Neural progenitor cell (in vitro differentiated cells): ENCODE results near the gene ARHGAP31. TPM values are rescaled to one million over a fixed set of nuclear protein-coding genes. Genes with fewer than 3 reads are reported as not detected.

Source experiments
- DNase-seq: peaks from one replicate; pipeline ENCODE4 v3.0.0-alpha.2; 2016; ENCODE audit warnings: low spot score
- H2AFZ ChIP-seq: fragments of 200-600 bp; sonication (generic); replicated peaks from 2 replicates; pipeline ENCODE4 v1.6.1; 2016; ENCODE audit warnings: antibody characterized with exemption
- H3F3A ChIP-seq: fragments of 200-600 bp; sonication (generic); 2 replicates; pipeline ENCODE4 v1.6.1; 2016; ENCODE audit warnings: antibody characterized with exemption, low read depth
- H3K27ac ChIP-seq: fragments of 200-600 bp; sonication (generic); 2 replicates; pipeline ENCODE4 v1.5.1; 2016; ENCODE audit warnings: mild to moderate bottlenecking
- H3K27me3 ChIP-seq: fragments of 200-600 bp; sonication (generic); 2 replicates; pipeline ENCODE4 v1.6.1; 2016; ENCODE audit warnings: mild to moderate bottlenecking, moderate library complexity
- H3K36me3 ChIP-seq: fragments of 200-600 bp; sonication (generic); 2 replicates; pipeline ENCODE4 v1.5.1; 2016
- H3K4me1 ChIP-seq: fragments of 200-600 bp; sonication (generic); 2 replicates; pipeline ENCODE4 v1.6.1; 2016; ENCODE audit warnings: mixed run types
- H3K4me2 ChIP-seq: fragments of 200-600 bp; sonication (generic); 2 replicates; pipeline ENCODE4 v1.6.1; 2016
- H3K4me3 ChIP-seq: fragments of 200-600 bp; sonication (generic); 2 replicates; pipeline ENCODE4 v1.5.1; 2016
- H3K79me2 ChIP-seq: fragments of 200-600 bp; sonication (generic); 2 replicates; pipeline ENCODE4 v1.6.1; 2016; ENCODE audit warnings: low read depth
- H3K9ac ChIP-seq: fragments of 200-600 bp; sonication (generic); 2 replicates; pipeline ENCODE4 v1.6.1; 2016
- H3K9me3 ChIP-seq: fragments of 200-600 bp; sonication (generic); 2 replicates; pipeline ENCODE4 v1.5.1; 2016; ENCODE audit warnings: low read depth
- H4K20me1 ChIP-seq: fragments of 200-600 bp; sonication (generic); 2 replicates; pipeline ENCODE4 v1.6.1; 2016; ENCODE audit warnings: low read depth
- H3K27ac Mint-ChIP-seq: 3 replicates; pipeline ENCODE4 v1.8.0; 2021; ENCODE audit warnings: mixed read lengths
- H3K27me3 Mint-ChIP-seq: 2 replicates; pipeline ENCODE4 v1.8.0; 2022; ENCODE audit warnings: low read depth, mild to moderate bottlenecking, inconsistent platforms, moderate library complexity, mixed read lengths; ENCODE audit not compliant: insufficient read depth
- H3K36me3 Mint-ChIP-seq: 3 replicates; pipeline ENCODE4 v1.8.0; 2021; ENCODE audit warnings: mixed read lengths
- H3K4me1 Mint-ChIP-seq: 3 replicates; pipeline ENCODE4 v1.8.0; 2021; ENCODE audit warnings: mixed read lengths
- H3K4me3 Mint-ChIP-seq: 3 replicates; pipeline ENCODE4 v1.8.0; 2021; ENCODE audit warnings: mild to moderate bottlenecking, moderate library complexity, mixed read lengths
- H3K9me3 Mint-ChIP-seq: 3 replicates; pipeline ENCODE4 v1.8.0; 2020; ENCODE audit warnings: mixed read lengths
- CTCF ChIP-seq: fragments of 200-600 bp; sonication (generic); IDR thresholded peaks from 2 replicates; pipeline ENCODE4 v1.5.1; 2017; ENCODE audit warnings: antibody characterized with exemption, mild to moderate bottlenecking
- EZH2 ChIP-seq: fragments of 200-600 bp; sonication (generic); IDR thresholded peaks from 2 replicates; pipeline ENCODE4 v1.6.1; 2017; ENCODE audit warnings: antibody characterized with exemption, mild to moderate bottlenecking, moderate library complexity
- EZH2phosphoT487 ChIP-seq: fragments of 200-600 bp; sonication (generic); IDR thresholded peaks from 2 replicates; pipeline ENCODE4 v1.6.1; 2017; ENCODE audit warnings: antibody characterized with exemption
- total RNA-seq: library from RNA; depleted of rRNA; stranded (reverse); fragments of >200 nt; gene quantifications from 2 replicates; pipeline ENCODE4 v1.2.3, GENCODE V29; 2015; ENCODE audit warnings: low replicate concordance

ARHGAP31 gene
- total RNA-seq, 1 donor from 2014 or later: 0.13 TPM

GRCh38 chr3:119395923-119396358 is 101.8 kb downstream of the ARHGAP31 start:
- H3K4me1 ChIP-seq: no peaks in the 10 kb centered on the region
- no peaks in the 10 kb centered on the region for H3K9me3 Mint-ChIP-seq
- H3K79me2 ChIP-seq: no peaks in the 10 kb centered on the region
- H3K27me3 ChIP-seq: no peaks in the 10 kb centered on the region
- no peak for DNase-seq
- H4K20me1 ChIP-seq: no peaks in the 10 kb centered on the region
- no peak overlapping the region for H3K4me3 Mint-ChIP-seq
- H3K9ac ChIP-seq: no peak overlapping the region
- H3K36me3 Mint-ChIP-seq: no peaks in the 10 kb centered on the region
- H3K4me1 Mint-ChIP-seq: peaks cover 5% of the 10 kb centered on the region
- no peak overlapping the region for H3K27ac ChIP-seq
- H3K9me3 ChIP-seq: no peaks in the 10 kb centered on the region
- no peak overlapping the region for H2AFZ ChIP-seq
- no peak overlapping the region for H3K4me3 ChIP-seq
- no peaks in the 10 kb centered on the region for H3K36me3 ChIP-seq
- TF ChIP-seq EZH2phosphoT487 (no peak), CTCF (no peak), EZH2 (no peak)
- H3K27ac Mint-ChIP-seq: no peak overlapping the region
- no peak overlapping the region for H3K4me2 ChIP-seq
- H3K27me3 Mint-ChIP-seq: peaks cover 3% of the 10 kb centered on the region
- no peaks in the 10 kb centered on the region for H3F3A ChIP-seq

GRCh38 chr3:119396870-119397269 is 102.7 kb downstream of the ARHGAP31 start:
- no peak for DNase-seq
- Mint-ChIP-seq H3K9me3 (no peaks in the 10 kb centered on the region), H3K4me1 (peaks cover 12% of the 10 kb centered on the region), H3K27me3 (peaks cover 3% of the 10 kb centered on the region), H3K27ac (no peak overlapping the region), H3K36me3 (peaks cover 4% of the 10 kb centered on the region), H3K4me3 (no peak overlapping the region)
- Histone ChIP-seq H3K27me3 (no peaks in the 10 kb centered on the region), H3K4me1 (peaks cover 8% of the 10 kb centered on the region), H3K9me3 (no peaks in the 10 kb centered on the region), H2AFZ (peak overlapping the region; percentile 69), H3K79me2 (no peaks in the 10 kb centered on the region), H3K36me3 (no peaks in the 10 kb centered on the region), H3K4me2 (no peak overlapping the region), H3K9ac (no peak overlapping the region), H4K20me1 (no peaks in the 10 kb centered on the region), H3K4me3 (no peak overlapping the region), H3K27ac (no peak overlapping the region), H3F3A (no peaks in the 10 kb centered on the region)
- TF ChIP-seq EZH2 (no peak), CTCF (no peak), EZH2phosphoT487 (no peak)

GRCh38 chr3:119400466-119400865 is 106.3 kb downstream of the ARHGAP31 start:
- peaks cover 19% of the 10 kb centered on the region for H3K4me1 ChIP-seq
- H3K27ac Mint-ChIP-seq: no peak overlapping the region
- no peaks in the 10 kb centered on the region for H3K9me3 Mint-ChIP-seq

More at GRCh38 chr3:119400466-119400865, 106.3 kb downstream of the ARHGAP31 start:
- Histone ChIP-seq H3K4me3 (no peak overlapping the region), H3K4me2 (no peak overlapping the region), H3K79me2 (no peaks in the 10 kb centered on the region), H2AFZ (no peak overlapping the region), H3K9me3 (no peaks in the 10 kb centered on the region), H4K20me1 (no peaks in the 10 kb centered on the region), H3K27me3 (no peaks in the 10 kb centered on the region), H3K36me3 (no peaks in the 10 kb centered on the region), H3F3A (no peaks in the 10 kb centered on the region), H3K9ac (no peak overlapping the region), H3K27ac (no peak overlapping the region)
- no peak overlapping the region for H3K4me3 Mint-ChIP-seq
- TF ChIP-seq CTCF (no peak), EZH2 (no peak), EZH2phosphoT487 (no peak)
- H3K36me3 Mint-ChIP-seq: peaks cover 4% of the 10 kb centered on the region
- H3K27me3 Mint-ChIP-seq: peaks cover 2% of the 10 kb centered on the region
- DNase-seq: no peak
- peaks cover 31% of the 10 kb centered on the region for H3K4me1 Mint-ChIP-seq
